ENCODE results near the gene SETSIP. TPM values are rescaled to one million over a fixed set of nuclear protein-coding genes. Genes with fewer than 3 reads are reported as not detected.

SETSIP gene
- total RNA-seq, result not detected

GRCh38 chr1:92075311-92075710, at the start of gene SETSIP:
Gene SETSIP (minus strand): TSS chr1:92075411. CDS start chr1:92075411, 0 bp downstream.
- no peaks in the 10 kb centered on the region for H3K27me3 ChIP-seq
- no peak for DNase-seq
- H3K4me3 ChIP-seq, result no peak within 1 kb of the TSS
- no peaks in the 10 kb centered on the region for H3K36me3 ChIP-seq
- H3K27ac ChIP-seq, result no peak within 1 kb of the TSS
- no peaks in the 10 kb centered on the region for H3K9me3 ChIP-seq
- TF ChIP-seq POLR2A (IDR thresholded peaks at IDR 0.05) (no peak), CTCF (IDR thresholded peaks at IDR 0.05) (no peak)
- no peaks in the 10 kb centered on the region for H3K4me1 ChIP-seq

- Histone ChIP-seq H3K9me3 (no peaks in the 10 kb centered on the region), H3K36me3 (no peaks in the 10 kb centered on the region), H3K4me3 (no peak overlapping the region), H3K27me3 (no peaks in the 10 kb centered on the region), H3K27ac (no peak overlapping the region), H3K4me1 (no peaks in the 10 kb centered on the region)
- no peak for DNase-seq
- TF ChIP-seq CTCF (IDR thresholded peaks at IDR 0.05) (no peak), POLR2A (IDR thresholded peaks at IDR 0.05) (no peak)
These were observed 48.7 kb upstream of the SETSIP start for GRCh38 chr1:92123868-92124267.

GRCh38 chr1:92118826-92119225, 43.6 kb upstream of the SETSIP start:
- no peaks in the 10 kb centered on the region for H3K36me3 ChIP-seq
- no peaks in the 10 kb centered on the region for H3K27me3 ChIP-seq
- no peaks in the 10 kb centered on the region for H3K9me3 ChIP-seq
- no peak overlapping the region for H3K27ac ChIP-seq
- no peak overlapping the region for H3K4me3 ChIP-seq
- TF ChIP-seq CTCF (IDR thresholded peaks at IDR 0.05), result no peak
- no peak for TF ChIP-seq POLR2A (IDR thresholded peaks at IDR 0.05)
- H3K4me1 ChIP-seq, result no peaks in the 10 kb centered on the region
- no peak for DNase-seq

- TF ChIP-seq POLR2A (IDR thresholded peaks at IDR 0.05) (no peak), CTCF (IDR thresholded peaks at IDR 0.05) (no peak)
- no peak overlapping the region for H3K4me3 ChIP-seq
- H3K27ac ChIP-seq, result no peak overlapping the region
- no peaks in the 10 kb centered on the region for H3K27me3 ChIP-seq
- H3K4me1 ChIP-seq, result no peaks in the 10 kb centered on the region
- no peak for DNase-seq
- no peaks in the 10 kb centered on the region for H3K36me3 ChIP-seq
- no peaks in the 10 kb centered on the region for H3K9me3 ChIP-seq
These were observed 42.3 kb upstream of the SETSIP start for GRCh38 chr1:92117526-92117925.

GRCh38 chr1:92108631-92109030, 33.4 kb upstream of the SETSIP start:
- no peak for DNase-seq
- Histone ChIP-seq H3K27me3 (no peaks in the 10 kb centered on the region), H3K36me3 (peaks cover 0 to 4% (median 0%) of the 10 kb centered on the region in 3 donors), H3K27ac (no peak overlapping the region), H3K4me3 (no peak overlapping the region), H3K4me1 (no peaks in the 10 kb centered on the region), H3K9me3 (no peaks in the 10 kb centered on the region)
- TF ChIP-seq CTCF (IDR thresholded peaks at IDR 0.05), result no peak
- TF ChIP-seq POLR2A (IDR thresholded peaks at IDR 0.05), result no peak

- H3K27me3 ChIP-seq, result no peaks in the 10 kb centered on the region
- no peaks in the 10 kb centered on the region for H3K4me1 ChIP-seq
- H3K9me3 ChIP-seq, result no peaks in the 10 kb centered on the region
- no peak overlapping the region for H3K4me3 ChIP-seq
- no peak overlapping the region for H3K27ac ChIP-seq
- TF ChIP-seq CTCF (IDR thresholded peaks at IDR 0.05) (no peak), POLR2A (IDR thresholded peaks at IDR 0.05) (no peak)
- DNase-seq, result no peak
- H3K36me3 ChIP-seq, result peaks cover 0 to 12% (median 0%) of the 10 kb centered on the region in 3 donors
These were observed 30.4 kb upstream of the SETSIP start for GRCh38 chr1:92105546-92106081.
